ENCODE measurements around the gene TFCP2L1.

Gene TFCP2L1

GRCh38 chr2:121193185-121193584 is 91.8 kb downstream of the TFCP2L1 start:
- DNase-seq: no peak

GRCh38 chr2:121192576-121192975 is 92.4 kb downstream of the TFCP2L1 start:
- no peak for DNase-seq

- no peak for DNase-seq
Measured at GRCh38 chr2:121191191-121192170, 93.5 kb downstream of the TFCP2L1 start.

- DNase-seq: no peak
Measured at GRCh38 chr2:121189661-121190381, 95.2 kb downstream of the TFCP2L1 start.

GRCh38 chr2:121189011-121189410 is 96.0 kb downstream of the TFCP2L1 start:
- DNase-seq: no peak

- DNase-seq: no peak
Measured at GRCh38 chr2:121187982-121188411, 97.0 kb downstream of the TFCP2L1 start.

GRCh38 chr2:121187351-121187981 is 97.5 kb downstream of the TFCP2L1 start:
- DNase-seq: no peak

GRCh38 chr2:121186261-121186660 is 98.7 kb downstream of the TFCP2L1 start:
- DNase-seq: no peak

- no peak for DNase-seq
Measured at GRCh38 chr2:121185571-121186074, 99.4 kb downstream of the TFCP2L1 start.

GRCh38 chr2:121185111-121185510 is 99.9 kb downstream of the TFCP2L1 start:
- DNase-seq: no peak

- no peak for DNase-seq
Measured at GRCh38 chr2:121184248-121184862, 100.6 kb downstream of the TFCP2L1 start.

GRCh38 chr2:121182520-121182919 is 102.5 kb downstream of the TFCP2L1 start:
- no peak for DNase-seq

- no peak for DNase-seq
Measured at GRCh38 chr2:121179467-121179866, 105.5 kb downstream of the TFCP2L1 start.

GRCh38 chr2:121178730-121179129 is 106.3 kb downstream of the TFCP2L1 start:
- DNase-seq: no peak

GRCh38 chr2:121177896-121178295 is 107.1 kb downstream of the TFCP2L1 start:
- DNase-seq: no peak

GRCh38 chr2:121175326-121175725 is 109.7 kb downstream of the TFCP2L1 start:
- no peak for DNase-seq

- DNase-seq: no peak
Measured at GRCh38 chr2:121173806-121174205, 111.2 kb downstream of the TFCP2L1 start.

- no peak for DNase-seq
Measured at GRCh38 chr2:121173112-121173511, 111.9 kb downstream of the TFCP2L1 start.

GRCh38 chr2:121172456-121172855 is 112.5 kb downstream of the TFCP2L1 start:
- no peak for DNase-seq

- no peak for DNase-seq
Measured at GRCh38 chr2:121171625-121172119, 113.3 kb downstream of the TFCP2L1 start.

GRCh38 chr2:121170577-121170976 is 114.4 kb downstream of the TFCP2L1 start:
- DNase-seq: no peak

GRCh38 chr2:121167411-121167810 is 117.6 kb downstream of the TFCP2L1 start:
- DNase-seq: no peak
